ENCODE data around the gene OXCT1. TPM values are rescaled to one million over a fixed set of nuclear protein-coding genes. Genes with fewer than 3 reads are reported as not detected.

Gene OXCT1
- total RNA-seq, 1 donor from 2014 or later, result 70.5 TPM

Other genes with a start within 250 kb of the OXCT1 start
- gene RIMOC1, start 33.9 kb upstream of the OXCT1 start, total RNA-seq, result 27.3 TPM
- 20.4 TPM for gene FBXO4, start 54.9 kb upstream of the OXCT1 start, total RNA-seq

All from frontal cortex (tissue), 1 donor.